PC-9 (cell line): Measurements from ENCODE around the gene CSTA. TPM values are rescaled to one million over a fixed set of nuclear protein-coding genes. Genes with fewer than 3 reads are reported as not detected.

ENCODE experiments used
- BruUV-seq: library from RNA; stranded (reverse); fragments of 400-500 nt; replicated peaks from 2 replicates; lab custom pipeline; 2021; lab: Mats Ljungman, UMichigan
- CTCF ChIA-PET: fragments of 300-600 bp; sonication (Branson Sonifier 250); formaldehyde crosslinking; loops from one replicate; lab custom pipeline; 2022; ENCODE audit warnings: antibody characterized with exemption; lab: Charles Lee
- POLR2A ChIA-PET: fragments of 300-600 bp; sonication (Branson Sonifier 250); formaldehyde crosslinking; loops from one replicate; lab custom pipeline; 2022; ENCODE audit warnings: antibody characterized with exemption; ENCODE audit not compliant: unreplicated experiment; lab: Charles Lee
- DNase-seq, 2 experiments: peaks; one replicate each; pipeline versions ENCODE4 v3.0.0 to v3.0.0-alpha.2; 2015 to 2022; ENCODE audit warnings: mixed read lengths in 1 of 2
- H2AFZ ChIP-seq: fragments of 200-600 bp; sonication (generic); 2 replicates; pipeline ENCODE4 v1.8.1; 2017; ENCODE audit warnings: antibody characterized with exemption
- H3F3A ChIP-seq: fragments of 200-600 bp; sonication (generic); 2 replicates; pipeline ENCODE4 v1.8.1; 2017; ENCODE audit warnings: antibody characterized with exemption, mild to moderate bottlenecking, low read depth; ENCODE audit not compliant: insufficient read depth
- H3K27ac ChIP-seq: fragments of 200-600 bp; sonication (generic); 2 replicates; pipeline ENCODE4 v1.6.1; 2016; ENCODE audit warnings: mixed run types
- H3K27me3 ChIP-seq: fragments of 200-600 bp; sonication (generic); 2 replicates; pipeline ENCODE4 v1.6.1; 2016; ENCODE audit warnings: low read depth, mixed run types; ENCODE audit not compliant: insufficient read depth
- H3K36me3 ChIP-seq: fragments of 200-600 bp; sonication (generic); 2 replicates; pipeline ENCODE4 v1.6.1; 2016; ENCODE audit warnings: low read depth, mixed run types
- H3K4me1 ChIP-seq: fragments of 200-600 bp; sonication (generic); replicated peaks from 2 replicates; pipeline ENCODE4 v1.6.1; 2016; ENCODE audit warnings: mixed run types; ENCODE audit not compliant: insufficient read depth
- H3K4me2 ChIP-seq: fragments of 200-600 bp; sonication (generic); 2 replicates; pipeline ENCODE4 v1.6.1; 2017; ENCODE audit warnings: mixed run types
- H3K4me3 ChIP-seq: fragments of 200-600 bp; sonication (generic); 2 replicates; pipeline ENCODE4 v1.6.1; 2016; ENCODE audit warnings: mixed run types
- H3K79me2 ChIP-seq: fragments of 200-600 bp; sonication (generic); 2 replicates; pipeline ENCODE4 v1.6.1; 2017; ENCODE audit warnings: low read depth, mixed run types
- H3K9me2 ChIP-seq: fragments of 200-600 bp; sonication (generic); 2 replicates; pipeline ENCODE4 v1.8.1; 2017; ENCODE audit warnings: mild to moderate bottlenecking; ENCODE audit not compliant: insufficient read depth
- H3K9me3 ChIP-seq: fragments of 200-600 bp; sonication (generic); 2 replicates; pipeline ENCODE4 v1.8.1; 2016; ENCODE audit warnings: low read depth; ENCODE audit not compliant: insufficient read depth
- H4K20me1 ChIP-seq: fragments of 200-600 bp; sonication (generic); 2 replicates; pipeline ENCODE4 v1.8.1; 2017; ENCODE audit not compliant: insufficient read depth
- EZH2 ChIP-seq: fragments of 200-600 bp; sonication (generic); IDR thresholded peaks from 2 replicates; pipeline ENCODE4 v1.8.0; 2017; ENCODE audit warnings: antibody characterized with exemption, low read depth
- intact Hi-C: fragments of 100-400 bp; cut with micrococcal nuclease; formaldehyde crosslinking; loops from one replicate; pipeline ENCODE4 v1.10.0; 2022; ENCODE audit not compliant: unreplicated experiment
- total RNA-seq: library from RNA; stranded (reverse); gene quantifications from 2 replicates; pipeline ENCODE4 v1.2.3, GENCODE V29; 2021
- TF ChIP-seq, protein P1 (sequence below): fragments of 200-600 bp; sonication (generic); conservative IDR thresholded peaks from 2 replicates; pipeline ENCODE4 v1.6.1; 2017; ENCODE audit warnings: mixed run types, antibody characterized with exemption, mild to moderate bottlenecking, moderate library complexity

Gene CSTA
- total RNA-seq, 1 experiment from 2014 or later: 16.8 TPM

DNA sequence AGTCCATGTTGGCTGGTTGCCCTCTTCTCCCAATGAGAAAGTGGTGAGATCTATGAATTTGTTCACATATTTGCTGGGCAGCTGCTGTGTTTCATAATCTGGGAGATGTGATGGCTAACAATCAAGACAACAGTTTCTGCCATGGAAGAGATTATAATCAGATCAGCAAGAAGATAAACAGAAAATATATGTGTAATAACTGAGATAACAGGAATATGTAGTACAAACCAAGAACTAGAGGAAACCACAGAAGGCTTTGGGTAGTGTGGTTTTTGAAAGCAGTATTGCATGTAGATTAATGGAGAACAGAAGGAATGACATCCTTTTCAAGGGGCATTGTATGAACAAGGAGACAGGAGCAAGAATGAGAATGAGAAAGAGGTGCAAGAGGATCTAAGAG is 12.2 kb upstream of the CSTA start:
- POLR2A ChIA-PET: interaction anchor here (0.6 kb wide), 1 partner anchor 71 kb away, joined by 3 read pairs; the partner anchor contains the start of gene FAM162A
- no peaks in the 10 kb centered on the region for H3K36me3 ChIP-seq
- CTCF ChIA-PET: no interaction called here

DNA sequence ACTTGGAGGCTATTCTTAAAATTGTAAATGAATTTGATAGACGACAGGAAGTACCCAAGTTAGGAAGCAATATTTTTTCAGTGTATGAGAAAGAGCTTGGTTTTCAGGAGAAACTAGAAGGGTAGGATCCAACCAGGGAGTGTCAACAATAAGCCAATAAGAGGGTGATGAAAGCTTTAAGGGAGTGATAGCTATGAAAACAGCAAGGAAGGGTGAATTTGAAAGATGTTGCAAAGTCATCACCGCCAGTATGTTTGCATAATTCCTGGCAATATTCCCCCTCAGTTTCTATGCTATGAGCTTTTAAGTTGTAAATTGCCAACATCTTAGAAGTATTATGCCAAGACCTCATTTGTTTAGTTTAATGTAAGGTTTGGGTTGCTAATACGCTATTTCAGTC is 11.8 kb upstream of the CSTA start:
- Histone ChIP-seq H3K27me3 (no peaks in the 10 kb centered on the region), H4K20me1 (no peaks in the 10 kb centered on the region), H3K4me3 (no peak overlapping the region), H3F3A (peaks cover 3% of the 10 kb centered on the region; the same call in 1 of the 2 replicates), H3K4me2 (no peak overlapping the region), H3K9me2 (no peaks in the 10 kb centered on the region; the same call in 1 of the 2 replicates), H3K79me2 (no peaks in the 10 kb centered on the region), H3K4me1 (peaks cover 38% of the 10 kb centered on the region), H2AFZ (no peak overlapping the region), H3K27ac (no peak overlapping the region), H3K36me3 (no peaks in the 10 kb centered on the region), H3K9me3 (no peaks in the 10 kb centered on the region)
- BruUV-seq: no TSS peak
- no peak for DNase-seq
- intact Hi-C loops: no loop called here
- POLR2A ChIA-PET: interaction anchor here (0.6 kb wide), 1 partner anchor 71 kb away, joined by 3 read pairs; the partner anchor contains the start of gene FAM162A
- TF ChIP-seq, protein P1, sequence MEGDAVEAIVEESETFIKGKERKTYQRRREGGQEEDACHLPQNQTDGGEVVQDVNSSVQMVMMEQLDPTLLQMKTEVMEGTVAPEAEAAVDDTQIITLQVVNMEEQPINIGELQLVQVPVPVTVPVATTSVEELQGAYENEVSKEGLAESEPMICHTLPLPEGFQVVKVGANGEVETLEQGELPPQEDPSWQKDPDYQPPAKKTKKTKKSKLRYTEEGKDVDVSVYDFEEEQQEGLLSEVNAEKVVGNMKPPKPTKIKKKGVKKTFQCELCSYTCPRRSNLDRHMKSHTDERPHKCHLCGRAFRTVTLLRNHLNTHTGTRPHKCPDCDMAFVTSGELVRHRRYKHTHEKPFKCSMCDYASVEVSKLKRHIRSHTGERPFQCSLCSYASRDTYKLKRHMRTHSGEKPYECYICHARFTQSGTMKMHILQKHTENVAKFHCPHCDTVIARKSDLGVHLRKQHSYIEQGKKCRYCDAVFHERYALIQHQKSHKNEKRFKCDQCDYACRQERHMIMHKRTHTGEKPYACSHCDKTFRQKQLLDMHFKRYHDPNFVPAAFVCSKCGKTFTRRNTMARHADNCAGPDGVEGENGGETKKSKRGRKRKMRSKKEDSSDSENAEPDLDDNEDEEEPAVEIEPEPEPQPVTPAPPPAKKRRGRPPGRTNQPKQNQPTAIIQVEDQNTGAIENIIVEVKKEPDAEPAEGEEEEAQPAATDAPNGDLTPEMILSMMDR: no peak
- TF ChIP-seq EZH2: no peak
- CTCF ChIA-PET: no interaction called here

More for the DNA sequence above, 12.2 kb upstream of the CSTA start:
- Histone ChIP-seq H3K27me3 (no peaks in the 10 kb centered on the region), H3K4me1 (peaks cover 35% of the 10 kb centered on the region), H3F3A (no peaks in the 10 kb centered on the region; the same call in 1 of the 2 replicates), H3K9me2 (no peaks in the 10 kb centered on the region; the same call in 1 of the 2 replicates), H3K9me3 (no peaks in the 10 kb centered on the region), H3K4me3 (no peak overlapping the region), H3K27ac (no peak overlapping the region), H2AFZ (no peak overlapping the region), H4K20me1 (no peaks in the 10 kb centered on the region), H3K4me2 (no peak overlapping the region), H3K79me2 (no peaks in the 10 kb centered on the region)
- intact Hi-C loops: no loop called here
- TF ChIP-seq EZH2: no peak
- TF ChIP-seq, protein P1: no peak
- DNase-seq: peak in 1 of 2 experiments; percentile 46
- BruUV-seq: no TSS peak

DNA sequence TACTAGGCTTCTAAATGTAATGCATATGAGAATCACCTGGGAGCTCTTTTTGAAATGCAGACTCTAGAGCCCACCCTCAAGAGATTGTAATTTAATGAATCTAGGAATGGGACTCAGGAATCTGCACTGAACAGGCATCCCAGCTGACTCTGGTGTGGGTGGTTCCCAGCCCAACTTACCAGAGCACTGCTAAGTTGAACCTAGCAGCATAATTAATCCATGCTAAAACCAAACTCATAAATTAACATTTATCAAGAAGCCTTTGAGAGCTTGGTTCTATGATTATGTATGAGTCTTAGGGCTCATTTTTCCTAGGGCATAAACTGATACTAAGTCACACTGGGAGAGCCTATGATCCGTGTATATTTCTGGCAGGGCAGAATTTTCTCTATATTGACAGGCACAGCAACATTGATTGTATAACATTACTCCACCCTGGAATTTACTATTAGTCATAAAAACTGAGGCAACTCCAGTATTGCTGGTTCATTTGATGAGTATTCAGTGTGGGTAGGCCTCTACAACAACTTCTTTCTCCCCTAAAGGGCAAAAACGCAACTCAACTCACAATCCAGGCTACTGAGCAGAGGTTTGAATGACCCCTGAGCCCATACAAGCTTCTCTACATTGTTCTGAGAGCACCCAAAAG is 10.7 kb upstream of the CSTA start:
- TF ChIP-seq, protein P1: no peak
- no peak for TF ChIP-seq EZH2
- intact Hi-C loops: no loop called here
- peak in 1 of 2 experiments; percentile 76 for DNase-seq
- Histone ChIP-seq H3F3A (peaks cover 12% of the 10 kb centered on the region; the same call in 1 of the 2 replicates), H3K36me3 (no peaks in the 10 kb centered on the region), H3K27ac (peak overlapping the region; percentile 71), H3K4me1 (peaks cover 49% of the 10 kb centered on the region), H3K9me3 (no peaks in the 10 kb centered on the region), H3K27me3 (no peaks in the 10 kb centered on the region), H3K79me2 (no peaks in the 10 kb centered on the region), H3K4me3 (no peak overlapping the region), H4K20me1 (no peaks in the 10 kb centered on the region), H3K4me2 (peak overlapping the region; percentile 45), H3K9me2 (no peaks in the 10 kb centered on the region; the same call in 1 of the 2 replicates), H2AFZ (peak overlapping the region; percentile 64)
- CTCF ChIA-PET: no interaction called here
- POLR2A ChIA-PET: no interaction called here
- BruUV-seq: no TSS peak
